ENCODE results near the gene AMER3. TPM values are rescaled to one million over a fixed set of nuclear protein-coding genes. Genes with fewer than 3 reads are reported as not detected.

Gene AMER3
- total RNA-seq, 6 experiments from 2014 or later, result not detected

DNA sequence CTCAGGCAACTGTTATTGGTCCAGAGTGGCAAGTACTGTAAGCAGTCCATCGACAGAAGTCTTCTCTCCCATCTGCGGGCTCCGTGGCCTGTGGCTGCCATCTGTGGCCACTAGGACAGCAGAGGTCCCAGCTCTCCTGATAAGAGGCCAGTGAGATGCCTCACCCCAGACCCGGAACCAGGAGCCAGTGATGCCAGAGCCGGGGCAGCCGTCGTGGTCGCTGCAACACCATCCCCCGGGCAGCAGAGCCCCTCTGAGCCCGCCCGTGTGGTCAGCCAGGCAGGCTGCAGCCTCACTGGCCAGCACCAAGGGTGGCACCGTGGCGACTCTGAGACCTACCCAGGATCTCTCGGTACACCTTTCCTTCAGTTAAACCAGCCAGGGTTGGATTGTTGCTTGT is 17.7 kb upstream of the AMER3 start:
- ATAC-seq, result no peak
- intact Hi-C loops (cut with DNase I), result no loop called here
- TF ChIP-seq, protein P1, sequence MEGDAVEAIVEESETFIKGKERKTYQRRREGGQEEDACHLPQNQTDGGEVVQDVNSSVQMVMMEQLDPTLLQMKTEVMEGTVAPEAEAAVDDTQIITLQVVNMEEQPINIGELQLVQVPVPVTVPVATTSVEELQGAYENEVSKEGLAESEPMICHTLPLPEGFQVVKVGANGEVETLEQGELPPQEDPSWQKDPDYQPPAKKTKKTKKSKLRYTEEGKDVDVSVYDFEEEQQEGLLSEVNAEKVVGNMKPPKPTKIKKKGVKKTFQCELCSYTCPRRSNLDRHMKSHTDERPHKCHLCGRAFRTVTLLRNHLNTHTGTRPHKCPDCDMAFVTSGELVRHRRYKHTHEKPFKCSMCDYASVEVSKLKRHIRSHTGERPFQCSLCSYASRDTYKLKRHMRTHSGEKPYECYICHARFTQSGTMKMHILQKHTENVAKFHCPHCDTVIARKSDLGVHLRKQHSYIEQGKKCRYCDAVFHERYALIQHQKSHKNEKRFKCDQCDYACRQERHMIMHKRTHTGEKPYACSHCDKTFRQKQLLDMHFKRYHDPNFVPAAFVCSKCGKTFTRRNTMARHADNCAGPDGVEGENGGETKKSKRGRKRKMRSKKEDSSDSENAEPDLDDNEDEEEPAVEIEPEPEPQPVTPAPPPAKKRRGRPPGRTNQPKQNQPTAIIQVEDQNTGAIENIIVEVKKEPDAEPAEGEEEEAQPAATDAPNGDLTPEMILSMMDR (IDR thresholded peaks at IDR 0.05), result no peak
- no peaks in the 10 kb centered on the region for H3K9me3 ChIP-seq
- H3K4me3 ChIP-seq, result no peak overlapping the region
- WGBS (ENCODE audit: insufficient coverage, low coverage, low lambda C conversion rate, missing lambda C conversion rate), result 60% methylated on average over 4 of the region's 14 CpGs
- no peaks in the 10 kb centered on the region for H3K4me1 ChIP-seq
- no peak overlapping the region for H3K27ac ChIP-seq
- H3K36me3 ChIP-seq, result no peaks in the 10 kb centered on the region
- DNase-seq, result no peak
- H3K27me3 ChIP-seq, result no peaks in the 10 kb centered on the region

DNA sequence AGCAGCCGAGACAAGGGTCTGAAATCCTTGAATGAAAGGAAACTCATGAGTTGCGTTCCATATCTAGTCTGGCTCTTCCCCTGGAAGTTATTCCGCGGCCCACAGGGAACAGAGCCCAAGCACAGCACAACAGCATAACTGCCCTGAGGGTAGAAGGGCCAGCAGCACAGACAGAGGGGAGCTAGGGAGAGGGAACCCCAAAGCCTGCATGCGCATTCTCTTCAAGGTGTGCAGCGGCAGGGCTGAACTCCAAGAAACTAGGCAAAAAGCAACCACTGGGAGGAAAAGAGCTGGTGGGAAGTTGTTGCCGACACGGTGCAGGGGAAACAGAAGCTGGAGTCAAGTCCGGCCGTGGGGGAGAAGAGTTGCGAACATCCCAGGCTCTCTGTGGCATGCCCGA is 14.7 kb upstream of the AMER3 start:
- H3K27me3 ChIP-seq, result no peaks in the 10 kb centered on the region
- 65% methylated on average over 10 of the region's 12 CpGs for WGBS (ENCODE audit: insufficient coverage, low coverage, low lambda C conversion rate, missing lambda C conversion rate)

DNA sequence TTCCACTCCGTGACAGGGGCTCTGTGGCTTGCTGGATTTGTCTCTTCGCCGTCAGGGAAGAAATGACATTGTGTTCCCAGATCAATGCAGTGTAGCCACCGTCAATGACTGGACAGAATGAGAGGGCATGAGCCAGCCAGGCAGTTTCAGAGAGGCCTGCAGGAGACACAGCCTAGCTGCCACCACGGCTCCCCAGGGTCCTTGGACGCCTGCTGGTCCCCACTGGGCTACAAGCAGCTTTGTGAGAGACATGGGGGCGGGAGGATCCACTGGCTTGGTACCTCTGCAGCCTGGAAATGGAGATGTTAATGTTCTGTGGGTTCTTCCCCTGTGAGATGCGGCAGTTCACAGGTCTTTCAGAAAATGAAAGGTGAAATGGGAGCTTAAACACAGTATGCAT is 12.1 kb upstream of the AMER3 start:
- Histone ChIP-seq H3K9me3 (no peaks in the 10 kb centered on the region), H3K4me1 (no peaks in the 10 kb centered on the region), H3K36me3 (no peaks in the 10 kb centered on the region), H3K4me3 (no peak overlapping the region), H3K27me3 (no peaks in the 10 kb centered on the region), H3K27ac (no peak overlapping the region)
- WGBS (ENCODE audit: insufficient coverage, low coverage, low lambda C conversion rate, missing lambda C conversion rate), result 78% methylated on average over 4 of the region's 8 CpGs
- no peak for TF ChIP-seq POLR2A (IDR thresholded peaks at IDR 0.05)
- TF ChIP-seq, protein P1 (IDR thresholded peaks at IDR 0.05), result no peak
- DNase-seq (no peak), ATAC-seq (no peak)
- intact Hi-C loops (cut with DNase I), result no loop called here

More for the DNA sequence above, 14.7 kb upstream of the AMER3 start:
- no peak for ATAC-seq
- no peaks in the 10 kb centered on the region for H3K36me3 ChIP-seq
- no peak overlapping the region for H3K4me3 ChIP-seq
- H3K27ac ChIP-seq, result no peak overlapping the region
- no peak for TF ChIP-seq POLR2A (IDR thresholded peaks at IDR 0.05)
- TF ChIP-seq, protein P1 (IDR thresholded peaks at IDR 0.05), result no peak
- intact Hi-C loops (cut with DNase I), result no loop called here
- no peaks in the 10 kb centered on the region for H3K4me1 ChIP-seq
- no peaks in the 10 kb centered on the region for H3K9me3 ChIP-seq
- no peak for DNase-seq

DNA sequence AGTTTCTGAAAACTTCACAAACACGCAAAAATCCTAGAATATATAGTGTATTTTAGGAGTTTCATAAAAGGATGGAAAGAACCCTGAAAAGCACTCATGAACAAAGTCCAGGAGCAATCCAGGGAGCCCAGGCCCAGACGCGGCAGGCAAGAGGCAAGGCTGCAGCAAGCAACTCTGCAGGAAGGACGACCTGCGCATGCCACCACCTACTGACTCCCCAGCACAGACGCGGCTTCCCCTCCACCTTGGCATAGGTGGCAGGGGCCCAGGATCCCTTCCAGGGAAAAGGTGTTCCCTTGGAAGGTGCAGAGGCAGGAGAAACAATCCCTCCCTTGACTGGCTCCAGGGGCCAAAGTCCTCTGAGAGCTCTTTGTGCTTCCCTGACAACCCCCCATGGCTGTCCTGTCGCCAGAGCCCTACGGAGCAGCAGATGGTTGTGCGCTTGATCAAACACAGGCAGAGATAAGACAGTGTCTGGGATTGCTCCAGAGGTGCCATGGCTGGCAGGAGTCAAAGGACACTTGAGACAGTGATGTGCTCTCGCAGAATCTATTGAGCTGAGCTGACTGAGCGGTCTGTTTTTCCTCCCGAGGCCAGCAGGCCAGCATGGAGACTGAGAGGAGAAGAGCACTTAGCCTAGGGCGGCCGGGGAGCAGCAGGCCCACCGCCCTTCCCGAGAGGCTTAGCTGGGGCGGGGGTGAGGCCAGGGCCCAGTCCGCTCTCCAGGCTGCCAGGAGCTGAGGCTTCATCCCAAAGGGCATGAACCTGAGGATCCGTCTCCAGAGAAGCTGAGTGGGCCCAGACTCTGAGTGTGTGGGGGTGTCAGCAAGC is 10.8 kb upstream of the AMER3 start:
- TF ChIP-seq, protein P1 (IDR thresholded peaks at IDR 0.05), result no peak
- no peak for TF ChIP-seq POLR2A (IDR thresholded peaks at IDR 0.05)
- no peak overlapping the region for H3K27ac ChIP-seq
- WGBS (ENCODE audit: insufficient coverage, low coverage, low lambda C conversion rate, missing lambda C conversion rate), result 12% methylated on average over 8 of the region's 20 CpGs
- ATAC-seq (peak; percentile 16 to 66 (median 22)), DNase-seq (no peak)
- intact Hi-C loops (cut with DNase I), result no loop called here
- H3K36me3 ChIP-seq, result no peaks in the 10 kb centered on the region
- H3K4me3 ChIP-seq, result no peak overlapping the region
- H3K9me3 ChIP-seq, result no peaks in the 10 kb centered on the region
- H3K27me3 ChIP-seq, result no peaks in the 10 kb centered on the region
- no peaks in the 10 kb centered on the region for H3K4me1 ChIP-seq
